K562 (cell line): ENCODE measurements around the gene NUP210. TPM values are rescaled to one million over a fixed set of nuclear protein-coding genes. Genes with fewer than 3 reads are reported as not detected.

Experiments
- EGR1 ChIP-seq: fragments of 450-650 bp; conservative IDR thresholded peaks from 2 replicates; pipeline ENCODE4 v1.6.1; 2017; ENCODE audit warnings: mild to moderate bottlenecking
- HDAC1 ChIP-seq, 2 experiments: fragments of 450-650 bp; IDR thresholded peaks; 2 replicates each; pipeline ENCODE4 v1.6.1; 2016 to 2017; ENCODE audit warnings: inconsistent platforms in 1 of 2, mild to moderate bottlenecking in 1 of 2, moderate library complexity in 1 of 2
- KDM4B ChIP-seq, 2 experiments: fragments of 450-650 bp in 1 of 2; sonication (generic) in 1 of 2; IDR thresholded peaks; 2 replicates each; pipeline ENCODE4 v1.6.1; 2016 to 2017; ENCODE audit warnings: borderline replicate concordance in 2 of 2, antibody characterized with exemption in 1 of 2, low read depth in 1 of 2, mild to moderate bottlenecking in 1 of 2
- KLF13 ChIP-seq: fragments of 450-650 bp; IDR thresholded peaks from 2 replicates; pipeline ENCODE4 v1.6.1; 2016; ENCODE audit warnings: missing genetic modification characterization, low read depth, mild to moderate bottlenecking, missing compliant biosample characterization, moderate library complexity, borderline replicate concordance
- LEF1 ChIP-seq: fragments of 450-650 bp; IDR thresholded peaks from 2 replicates; pipeline ENCODE4 v1.6.1; 2016; ENCODE audit warnings: mild to moderate bottlenecking
- MEF2A ChIP-seq: IDR thresholded peaks from 2 replicates; pipeline ENCODE4 v1.6.1; 2011; ENCODE audit warnings: low read depth, mild to moderate bottlenecking, low read length, moderate library complexity; ENCODE audit not compliant: control insufficient read depth
- MEF2D ChIP-seq: conservative IDR thresholded peaks from 2 replicates; pipeline ENCODE4 v1.6.1; 2016; ENCODE audit warnings: low read depth, missing genetic modification characterization, missing compliant biosample characterization
- TBL1XR1 ChIP-seq, 2 experiments: IDR thresholded peaks; 2 replicates each; pipeline ENCODE4 v1.6.1; 2012; ENCODE audit warnings: improper control_type of control experiment in 2 of 2, low read length in 2 of 2, mild to moderate bottlenecking in 1 of 2
- TFAM ChIP-seq: fragments of 250-450 bp; sonication (Bioruptor Pico); conservative IDR thresholded peaks from 2 replicates; pipeline ENCODE4 v1.5.0; 2021; ENCODE audit warnings: mild to moderate bottlenecking, moderate library complexity
- THRAP3 ChIP-seq: fragments of 450-650 bp; IDR thresholded peaks from 2 replicates; pipeline ENCODE4 v1.6.1; 2016; ENCODE audit warnings: mild to moderate bottlenecking, inconsistent platforms, borderline replicate concordance
- YBX1 ChIP-seq: fragments of 450-650 bp; IDR thresholded peaks from 2 replicates; pipeline ENCODE4 v1.7.1; 2016; ENCODE audit warnings: mild to moderate bottlenecking
- ZBTB12 ChIP-seq: fragments of 250-450 bp; sonication (Bioruptor Pico); IDR thresholded peaks from 2 replicates; pipeline ENCODE4 v1.4.0; 2020
- ZKSCAN1 ChIP-seq: fragments of 150-350 bp; IDR thresholded peaks from 2 replicates; pipeline ENCODE4 v1.6.1; 2016; ENCODE audit warnings: low read depth, low read length
- ZNF184 ChIP-seq: sonication (generic); formaldehyde crosslinking; IDR thresholded peaks from 2 replicates; pipeline ENCODE4 v1.5.0; 2020; ENCODE audit warnings: missing genetic modification reagents
- ZNF277 ChIP-seq: fragments of 250-450 bp; sonication (Bioruptor Pico); IDR thresholded peaks from 2 replicates; pipeline ENCODE4 v1.8.0; 2022; ENCODE audit warnings: inconsistent platforms, mild to moderate bottlenecking, moderate library complexity, borderline replicate concordance
- polyA plus RNA-seq, 8 experiments: library from polyadenylated mRNA; depleted of rRNA in 4 of 8; stranded (reverse) in 5 of 8; unstranded in 3 of 8; fragments of >200 nt; fragmentation: Nextera tagmentation in 2 of 8; fragmentation: Illumina TruSeq in 1 of 8; extraction: Ambion mirVana in 2 of 8; extraction: Trizol in 1 of 8; gene quantifications; 2 replicates each; pipeline versions ENCODE4 v1.2.1 to v1.2.3, GENCODE V29; 2011 to 2014; ENCODE audit warnings: inconsistent platforms in 1 of 8, missing spikeins in 1 of 8
- total RNA-seq, 7 experiments: library from RNA; depleted of rRNA in 6 of 7; stranded (reverse); fragments of >200 nt in 6 of 7; fragmentation: Illumina TruSeq in 2 of 7; extraction: Trizol in 2 of 7; gene quantifications; 2 replicates each; pipeline versions ENCODE4 v1.2.1 to v1.2.3, GENCODE V29; 2011 to 2021; ENCODE audit warnings: low replicate concordance in 1 of 7
- TF ChIP-seq, protein P1 (sequence below), 2 experiments: fragments of 450-650 bp in 1 of 2; sonication (generic) in 1 of 2; formaldehyde crosslinking in 1 of 2; IDR thresholded peaks in 1 of 2; conservative IDR thresholded peaks in 1 of 2; 2 replicates each; pipeline versions ENCODE4 v1.6.1 to v1.8.1; 2016 to 2023; ENCODE audit warnings: mild to moderate bottlenecking in 2 of 2, moderate library complexity in 2 of 2, inconsistent platforms in 1 of 2, missing genetic modification reagents in 1 of 2
- TF ChIP-seq, protein P2 (sequence below), 2 experiments: fragments of 450-650 bp in 1 of 2; IDR thresholded peaks; 2 replicates each; pipeline ENCODE4 v1.6.1; 2011 to 2017; ENCODE audit warnings: low read depth in 2 of 2, antibody characterized with exemption in 1 of 2, borderline replicate concordance in 1 of 2, low read length in 1 of 2, mild to moderate bottlenecking in 1 of 2, mixed read lengths in 1 of 2; ENCODE audit not compliant: control insufficient read depth in 1 of 2
- TF ChIP-seq, protein P3 (sequence below): fragments of 250-450 bp; sonication (Bioruptor Pico); IDR thresholded peaks from 2 replicates; pipeline ENCODE4 v1.8.0; 2022; ENCODE audit warnings: moderate library complexity, mild to moderate bottlenecking, inconsistent platforms

Gene NUP210
- total and polyA plus RNA-seq, 9 of the 15 experiments (the other 6 are each of a cell fraction or from before 2014, with no cell fraction given) = 1.2 to 138 (median 44.0) TPM

DNA sequence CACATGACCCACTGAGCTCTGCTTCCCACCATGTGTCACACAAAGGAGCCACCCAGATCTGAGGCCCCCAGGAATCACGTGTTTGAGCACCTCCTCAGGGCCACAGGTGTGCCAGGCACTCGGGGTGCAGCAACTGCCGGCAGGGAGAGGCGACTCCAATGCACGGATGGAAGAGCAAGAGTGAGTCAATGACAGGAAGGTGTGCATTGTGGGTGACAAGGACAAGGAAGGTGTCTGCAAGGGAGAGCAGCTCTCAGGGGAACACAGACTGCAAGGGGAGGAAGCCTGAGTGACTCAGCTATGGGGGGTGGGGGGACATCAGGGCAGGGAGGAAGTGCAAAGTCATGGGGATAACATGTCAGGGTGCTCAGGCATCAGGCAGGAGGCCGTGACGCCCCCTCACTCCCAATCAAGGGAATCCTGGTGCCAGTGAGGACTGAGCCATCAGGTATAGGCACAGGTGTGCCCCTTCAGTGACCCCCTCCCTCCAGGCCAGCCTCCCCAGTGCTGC is 67.4 kb downstream of the NUP210 start (continued):
- TF ChIP-seq HDAC1 (IDR thresholded peaks at IDR 0.05) (peak in 1 of 2 experiments; percentile 91; a peak in 2 of 4 replicates), YBX1 (no peak), KLF13 (tag) (no peak), ZNF277 (CRISPR knock-in tag) (no peak), MEF2D (0 out of 2 replicates have a peak, but pooled peaks have one; percentile 17), ZBTB12 (CRISPR knock-in tag) (no peak), EGR1 (peak; percentile 96), TFAM (CRISPR knock-in tag) (no peak), MEF2A (no peak), ZKSCAN1 (no peak), ZNF184 (CRISPR knock-in tag) (no peak), KDM4B (IDR thresholded peaks at IDR 0.05; ENCODE audit: borderline replicate concordance in 2 of 2, low read depth in 1 of 2) (no peak), LEF1 (peak; percentile 88), TBL1XR1 (IDR thresholded peaks at IDR 0.05; ENCODE audit: low read length in 2 of 2) (peak in 1 of 2 experiments; percentile 42; a peak in 1 of 4 replicates), THRAP3 (no peak)
- TF ChIP-seq, protein P1, sequence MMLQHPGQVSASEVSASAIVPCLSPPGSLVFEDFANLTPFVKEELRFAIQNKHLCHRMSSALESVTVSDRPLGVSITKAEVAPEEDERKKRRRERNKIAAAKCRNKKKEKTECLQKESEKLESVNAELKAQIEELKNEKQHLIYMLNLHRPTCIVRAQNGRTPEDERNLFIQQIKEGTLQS (IDR thresholded peaks at IDR 0.05) = peak; percentile 88
- TF ChIP-seq, protein P1 (CRISPR knock-in tag; conservative IDR thresholded peaks at IDR 0.05) = no peak
- TF ChIP-seq, protein P2, sequence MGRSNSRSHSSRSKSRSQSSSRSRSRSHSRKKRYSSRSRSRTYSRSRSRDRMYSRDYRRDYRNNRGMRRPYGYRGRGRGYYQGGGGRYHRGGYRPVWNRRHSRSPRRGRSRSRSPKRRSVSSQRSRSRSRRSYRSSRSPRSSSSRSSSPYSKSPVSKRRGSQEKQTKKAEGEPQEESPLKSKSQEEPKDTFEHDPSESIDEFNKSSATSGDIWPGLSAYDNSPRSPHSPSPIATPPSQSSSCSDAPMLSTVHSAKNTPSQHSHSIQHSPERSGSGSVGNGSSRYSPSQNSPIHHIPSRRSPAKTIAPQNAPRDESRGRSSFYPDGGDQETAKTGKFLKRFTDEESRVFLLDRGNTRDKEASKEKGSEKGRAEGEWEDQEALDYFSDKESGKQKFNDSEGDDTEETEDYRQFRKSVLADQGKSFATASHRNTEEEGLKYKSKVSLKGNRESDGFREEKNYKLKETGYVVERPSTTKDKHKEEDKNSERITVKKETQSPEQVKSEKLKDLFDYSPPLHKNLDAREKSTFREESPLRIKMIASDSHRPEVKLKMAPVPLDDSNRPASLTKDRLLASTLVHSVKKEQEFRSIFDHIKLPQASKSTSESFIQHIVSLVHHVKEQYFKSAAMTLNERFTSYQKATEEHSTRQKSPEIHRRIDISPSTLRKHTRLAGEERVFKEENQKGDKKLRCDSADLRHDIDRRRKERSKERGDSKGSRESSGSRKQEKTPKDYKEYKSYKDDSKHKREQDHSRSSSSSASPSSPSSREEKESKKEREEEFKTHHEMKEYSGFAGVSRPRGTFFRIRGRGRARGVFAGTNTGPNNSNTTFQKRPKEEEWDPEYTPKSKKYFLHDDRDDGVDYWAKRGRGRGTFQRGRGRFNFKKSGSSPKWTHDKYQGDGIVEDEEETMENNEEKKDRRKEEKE (IDR thresholded peaks at IDR 0.05; ENCODE audit: borderline replicate concordance in 1 of 2, control insufficient read depth in 1 of 2, low read depth in 2 of 2, low read length in 1 of 2) = no peak
- TF ChIP-seq, protein P3, sequence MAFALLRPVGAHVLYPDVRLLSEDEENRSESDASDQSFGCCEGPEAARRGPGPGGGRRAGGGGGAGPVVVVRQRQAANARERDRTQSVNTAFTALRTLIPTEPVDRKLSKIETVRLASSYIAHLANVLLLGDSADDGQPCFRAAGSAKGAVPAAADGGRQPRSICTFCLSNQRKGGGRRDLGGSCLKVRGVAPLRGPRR (CRISPR knock-in tag) = no peak
